ENCODE results near the gene PEX14.

PEX14 gene

GRCh38 chr1:10544239-10544638, 69.5 kb downstream of the PEX14 start:
- no peak overlapping the region for H3K4me3 ChIP-seq (ENCODE audit: low read length)
- TF ChIP-seq CTCF (IDR thresholded peaks at IDR 0.05; ENCODE audit: insufficient read depth, low read depth, low read length, missing control alignments): no peak
- DNase-seq (ENCODE audit: low read depth): no peak

- no peak for TF ChIP-seq CTCF (IDR thresholded peaks at IDR 0.05; ENCODE audit: insufficient read depth, low read depth, low read length, missing control alignments)
- DNase-seq (ENCODE audit: low read depth): no peak
- no peak overlapping the region for H3K4me3 ChIP-seq (ENCODE audit: low read length)
Measured at GRCh38 chr1:10546896-10547295, 72.1 kb downstream of the PEX14 start.

- DNase-seq (ENCODE audit: low read depth): no peak
- no peak for TF ChIP-seq CTCF (IDR thresholded peaks at IDR 0.05; ENCODE audit: insufficient read depth, low read depth, low read length, missing control alignments)
- H3K4me3 ChIP-seq (ENCODE audit: low read length): no peak overlapping the region
Measured at GRCh38 chr1:10549904-10550664, 75.3 kb downstream of the PEX14 start.

- no peak for TF ChIP-seq CTCF (IDR thresholded peaks at IDR 0.05; ENCODE audit: insufficient read depth, low read depth, low read length, missing control alignments)
- no peak for DNase-seq (ENCODE audit: low read depth)
- H3K4me3 ChIP-seq (ENCODE audit: low read length): no peak overlapping the region
Measured at GRCh38 chr1:10553118-10553517, 78.4 kb downstream of the PEX14 start.

GRCh38 chr1:10555635-10556429, 81.1 kb downstream of the PEX14 start:
- peak; percentile 66 for DNase-seq (ENCODE audit: low read depth)
- H3K4me3 ChIP-seq (ENCODE audit: low read length): no peak overlapping the region
- TF ChIP-seq CTCF (IDR thresholded peaks at IDR 0.05; ENCODE audit: insufficient read depth, low read depth, low read length, missing control alignments): no peak

- DNase-seq (ENCODE audit: low read depth): no peak
- no peak overlapping the region for H3K4me3 ChIP-seq (ENCODE audit: low read length)
- TF ChIP-seq CTCF (IDR thresholded peaks at IDR 0.05; ENCODE audit: insufficient read depth, low read depth, low read length, missing control alignments): no peak
Measured at GRCh38 chr1:10556430-10557005, 81.8 kb downstream of the PEX14 start.
